Activated T-cell treated with anti-CD3 and anti-CD28 coated beads for 24 hours (primary cell): ENCODE data around the gene ABCC10.
"Not testable (repeated sequence)": the region's sequence is repeated elsewhere in the genome, so short reads cannot be mapped to it uniquely, and the experiment has no call there.

ENCODE experiments used
- DNase-seq: peaks from one replicate; pipeline ENCODE4 v3.0.0-alpha.2; 2020; ENCODE audit warnings: low read depth

Gene ABCC10, protein sequence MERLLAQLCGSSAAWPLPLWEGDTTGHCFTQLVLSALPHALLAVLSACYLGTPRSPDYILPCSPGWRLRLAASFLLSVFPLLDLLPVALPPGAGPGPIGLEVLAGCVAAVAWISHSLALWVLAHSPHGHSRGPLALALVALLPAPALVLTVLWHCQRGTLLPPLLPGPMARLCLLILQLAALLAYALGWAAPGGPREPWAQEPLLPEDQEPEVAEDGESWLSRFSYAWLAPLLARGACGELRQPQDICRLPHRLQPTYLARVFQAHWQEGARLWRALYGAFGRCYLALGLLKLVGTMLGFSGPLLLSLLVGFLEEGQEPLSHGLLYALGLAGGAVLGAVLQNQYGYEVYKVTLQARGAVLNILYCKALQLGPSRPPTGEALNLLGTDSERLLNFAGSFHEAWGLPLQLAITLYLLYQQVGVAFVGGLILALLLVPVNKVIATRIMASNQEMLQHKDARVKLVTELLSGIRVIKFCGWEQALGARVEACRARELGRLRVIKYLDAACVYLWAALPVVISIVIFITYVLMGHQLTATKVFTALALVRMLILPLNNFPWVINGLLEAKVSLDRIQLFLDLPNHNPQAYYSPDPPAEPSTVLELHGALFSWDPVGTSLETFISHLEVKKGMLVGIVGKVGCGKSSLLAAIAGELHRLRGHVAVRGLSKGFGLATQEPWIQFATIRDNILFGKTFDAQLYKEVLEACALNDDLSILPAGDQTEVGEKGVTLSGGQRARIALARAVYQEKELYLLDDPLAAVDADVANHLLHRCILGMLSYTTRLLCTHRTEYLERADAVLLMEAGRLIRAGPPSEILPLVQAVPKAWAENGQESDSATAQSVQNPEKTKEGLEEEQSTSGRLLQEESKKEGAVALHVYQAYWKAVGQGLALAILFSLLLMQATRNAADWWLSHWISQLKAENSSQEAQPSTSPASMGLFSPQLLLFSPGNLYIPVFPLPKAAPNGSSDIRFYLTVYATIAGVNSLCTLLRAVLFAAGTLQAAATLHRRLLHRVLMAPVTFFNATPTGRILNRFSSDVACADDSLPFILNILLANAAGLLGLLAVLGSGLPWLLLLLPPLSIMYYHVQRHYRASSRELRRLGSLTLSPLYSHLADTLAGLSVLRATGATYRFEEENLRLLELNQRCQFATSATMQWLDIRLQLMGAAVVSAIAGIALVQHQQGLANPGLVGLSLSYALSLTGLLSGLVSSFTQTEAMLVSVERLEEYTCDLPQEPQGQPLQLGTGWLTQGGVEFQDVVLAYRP (N-terminal part only)

DNA sequence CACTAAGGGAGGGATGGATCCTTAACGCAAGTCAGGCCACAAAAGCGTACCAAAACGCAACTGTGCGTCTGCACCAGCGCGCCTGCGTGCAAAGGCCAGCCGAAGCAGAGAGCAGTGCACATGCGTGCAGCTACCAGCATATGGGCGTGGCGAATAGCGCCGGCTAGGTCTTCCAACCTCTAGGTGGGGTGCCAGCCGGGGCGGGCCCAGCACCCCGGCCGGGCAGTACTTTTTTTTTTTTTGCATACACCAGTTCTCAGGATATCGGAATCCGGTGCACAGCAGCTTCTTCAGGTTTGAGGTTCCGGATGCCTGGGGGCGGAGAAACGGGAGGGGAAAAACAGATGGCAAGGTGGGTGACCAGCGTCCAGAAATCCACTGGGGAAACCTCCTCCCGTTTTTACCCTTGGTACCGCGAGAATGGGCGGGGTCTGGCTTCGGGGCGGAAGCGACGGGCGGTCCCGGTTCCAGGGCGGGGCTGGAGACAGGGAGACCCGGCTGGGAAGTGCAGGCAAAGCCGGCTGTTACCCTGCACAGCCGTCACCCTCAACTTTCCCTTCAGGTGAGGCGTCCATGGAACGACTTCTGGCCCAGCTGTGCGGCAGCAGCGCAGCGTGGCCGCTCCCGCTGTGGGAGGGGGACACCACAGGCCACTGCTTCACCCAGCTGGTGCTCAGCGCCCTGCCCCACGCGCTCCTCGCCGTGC lies at the start of gene ABCC10:
Gene ABCC10 (plus strand): TSS at position 136 of the 706 bp plus-strand sequence. CDS start 438 bp downstream, at position 574.
- peak; percentile 92 for DNase-seq

DNA sequence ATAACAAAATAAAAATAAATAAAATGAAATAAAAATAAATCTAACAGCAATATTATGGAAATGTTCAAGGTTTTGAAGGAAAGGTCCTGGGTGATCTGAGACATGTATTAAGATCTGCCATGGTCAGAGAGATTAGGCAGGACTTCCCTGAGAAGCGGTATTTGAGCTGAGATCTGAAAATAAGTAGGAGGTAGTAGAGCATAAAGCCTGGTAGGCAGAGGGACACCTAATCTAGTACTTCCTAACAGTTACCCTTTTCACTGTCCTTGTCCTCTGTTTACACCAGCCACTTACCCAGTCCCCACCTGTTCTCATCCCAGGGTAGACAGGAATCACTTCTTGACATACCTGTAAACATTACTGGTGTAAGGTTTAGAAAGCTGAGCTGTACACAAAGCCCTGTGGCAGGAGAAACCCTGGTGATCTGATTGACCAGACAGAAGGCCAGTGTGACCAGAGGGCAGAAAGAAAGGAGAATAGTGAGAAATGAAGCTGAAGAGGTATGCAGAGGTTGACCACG lies 49.6 kb upstream of the ABCC10 start:
- no peak for DNase-seq

DNA sequence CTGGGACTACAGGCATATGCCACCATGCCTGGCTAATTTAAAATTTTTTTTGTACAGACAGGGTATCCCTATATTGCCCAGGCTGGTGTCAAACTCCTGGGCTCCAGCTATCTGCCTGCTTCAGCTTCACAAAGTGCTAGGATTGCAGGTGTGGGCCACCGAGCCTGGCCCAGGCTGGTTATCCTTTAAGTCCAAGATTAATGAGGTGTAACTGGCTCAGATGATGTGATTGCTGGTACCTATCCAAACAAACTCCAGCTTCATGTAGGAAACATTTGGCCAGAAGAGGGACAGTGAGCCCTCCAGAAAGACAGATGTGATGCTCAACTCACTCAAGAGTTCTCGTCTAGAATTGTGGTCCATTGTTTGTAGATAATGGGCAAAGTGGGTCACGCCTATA lies 48.7 kb upstream of the ABCC10 start:
- DNase-seq: no peak

DNA sequence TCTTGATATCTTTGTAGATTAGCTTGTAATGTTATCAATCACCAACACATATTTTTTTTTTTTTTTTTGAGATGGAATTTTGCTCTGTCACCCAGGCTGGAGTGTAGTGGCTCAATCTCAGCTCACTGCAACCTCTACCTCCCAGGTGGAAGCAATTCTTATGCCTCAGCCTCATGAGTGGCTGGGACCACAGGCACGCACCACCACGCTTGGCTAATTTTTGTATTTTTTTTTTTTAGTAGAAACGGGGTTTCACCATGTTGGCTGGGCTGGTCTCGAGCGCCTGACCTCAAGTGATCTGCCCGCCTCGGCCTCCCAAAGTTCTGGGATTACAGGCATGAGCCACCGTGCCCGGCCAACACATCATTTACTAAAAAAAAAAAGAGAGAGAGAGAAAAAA lies 46.5 kb upstream of the ABCC10 start:
- DNase-seq: not testable (repeated sequence)

DNA sequence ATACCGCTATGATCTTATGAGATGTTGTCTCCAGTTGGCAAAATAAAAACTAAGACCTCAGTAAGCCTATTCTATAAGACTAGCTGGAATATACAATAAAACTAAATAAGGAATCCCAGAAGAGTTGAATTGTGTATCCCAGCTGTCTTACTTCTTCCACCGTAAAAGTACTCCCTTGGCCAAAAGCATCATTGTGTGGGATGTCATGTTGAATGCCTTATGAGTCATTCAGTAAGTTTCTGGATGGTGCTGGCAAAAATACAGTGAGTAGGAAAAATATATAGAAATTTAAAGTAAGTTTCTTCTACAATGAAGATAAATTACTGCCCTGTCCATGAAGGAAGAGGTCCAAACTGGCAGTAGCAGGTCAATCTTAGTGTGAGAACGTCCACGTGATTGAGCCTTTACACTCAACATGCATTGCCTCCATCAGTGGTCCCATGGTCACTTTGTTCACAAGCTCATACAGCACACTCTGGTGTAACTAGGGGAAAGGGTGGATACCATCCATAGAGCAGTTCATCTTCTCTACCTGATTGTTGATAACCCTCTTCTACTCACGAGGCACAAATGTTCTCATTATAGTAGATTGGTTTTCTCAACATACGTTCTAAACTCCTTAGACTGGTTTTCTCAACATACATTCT lies 44.2 kb upstream of the ABCC10 start:
- no peak for DNase-seq

DNA sequence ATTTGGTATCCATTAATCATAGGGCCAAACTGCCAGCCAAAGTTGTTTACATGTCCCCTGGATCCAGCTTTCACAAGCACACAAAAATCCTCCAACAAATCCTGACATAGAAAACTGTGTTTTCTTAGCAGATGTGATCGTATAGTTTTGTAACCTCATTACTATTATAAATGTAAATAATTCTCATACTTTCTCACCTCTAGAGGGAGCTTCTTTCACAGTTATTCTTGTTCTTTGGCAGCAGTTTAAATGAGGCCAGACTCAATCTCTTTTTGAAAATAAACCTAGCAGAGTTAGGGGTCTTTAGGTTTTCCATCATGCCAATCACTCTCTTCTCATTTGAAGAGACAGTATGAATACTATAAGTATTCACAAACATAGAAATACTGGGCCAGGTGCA lies 40.8 kb upstream of the ABCC10 start:
- no peak for DNase-seq

DNA sequence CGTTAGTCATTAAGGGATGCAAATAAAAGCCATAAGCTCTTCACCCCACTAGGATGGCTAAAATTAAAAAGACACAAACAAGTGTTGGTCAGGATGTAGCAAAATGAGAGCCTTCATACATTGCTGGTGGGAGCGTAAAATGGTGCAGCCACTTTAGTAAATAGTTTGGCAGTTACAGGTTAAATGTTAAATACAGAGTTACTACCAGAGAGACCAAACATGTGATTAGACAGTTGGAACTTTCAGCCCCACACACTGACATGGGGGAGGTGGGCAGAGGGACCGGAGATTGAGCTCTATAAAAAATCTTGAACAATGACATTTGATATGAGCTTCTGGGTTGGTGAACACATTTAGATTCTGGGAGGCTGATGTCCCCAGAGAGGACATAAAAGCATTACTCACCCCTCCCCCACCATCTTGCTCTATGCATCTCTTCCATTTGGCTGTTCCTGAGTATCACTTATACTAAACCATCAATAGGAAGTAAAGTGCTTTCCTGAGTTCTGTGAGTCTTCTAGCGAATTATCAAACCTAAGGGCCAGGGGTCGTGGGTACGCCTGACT lies 37.5 kb upstream of the ABCC10 start:
- no peak for DNase-seq

DNA sequence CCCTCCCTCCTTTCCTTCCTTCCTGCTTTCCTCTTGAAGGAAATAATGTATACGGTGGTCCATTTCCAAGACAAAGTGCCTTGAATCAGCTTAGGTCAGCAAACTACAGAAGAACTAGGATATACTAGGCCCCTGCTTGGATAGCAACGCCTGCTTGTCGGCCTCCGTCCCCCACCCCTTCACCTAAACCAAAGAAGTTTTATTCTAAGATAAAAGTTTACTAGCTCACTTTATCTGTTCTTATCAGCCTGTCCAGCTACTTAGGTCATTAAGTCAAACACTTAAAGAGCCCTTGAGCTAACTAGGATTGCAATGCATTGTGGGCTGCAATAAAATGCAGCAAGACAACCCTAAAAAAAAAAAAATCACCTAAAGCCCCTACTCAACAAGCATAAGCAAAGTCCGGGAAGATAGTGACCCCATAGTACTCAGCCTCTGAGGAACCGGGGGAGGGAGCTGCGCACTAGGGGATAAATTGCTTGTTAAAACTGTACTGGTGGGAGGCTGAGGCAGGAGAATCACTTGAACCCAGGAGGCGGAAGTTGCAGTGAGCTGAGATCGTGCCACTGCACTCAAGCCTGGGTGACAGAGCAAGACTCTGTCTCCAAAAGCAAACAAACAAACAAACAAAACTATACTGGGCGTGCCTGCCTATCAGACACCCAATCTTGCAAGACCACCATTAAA lies 36.4 kb upstream of the ABCC10 start:
- DNase-seq: not testable (repeated sequence)

DNA sequence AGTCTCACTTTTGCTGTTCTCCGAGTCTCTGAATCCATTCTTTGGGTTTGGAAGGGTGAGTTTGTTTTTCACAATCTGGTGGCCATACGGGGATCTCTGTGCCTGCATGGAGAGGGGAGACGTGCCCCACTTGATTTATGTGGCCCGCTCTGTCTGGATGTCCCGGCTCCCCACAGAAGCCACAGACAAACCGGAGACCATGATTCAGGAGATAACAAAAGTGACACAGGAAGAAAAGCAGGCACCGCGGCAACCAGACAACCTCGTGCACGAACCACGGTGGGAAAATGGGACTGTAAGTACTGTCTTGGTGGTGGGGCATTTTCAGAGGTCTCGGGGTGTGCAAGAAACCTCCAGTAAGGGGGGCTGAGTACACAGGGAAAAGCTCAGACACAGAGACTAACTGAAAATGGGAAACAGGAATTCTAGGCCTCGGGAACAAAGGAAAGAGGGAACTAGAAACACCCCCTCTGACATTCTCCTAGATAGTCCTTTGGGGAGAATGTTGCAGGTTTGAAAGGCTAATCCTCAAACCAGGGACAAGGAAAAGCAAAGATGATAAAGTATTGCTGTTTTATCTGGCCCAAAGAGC lies 35.8 kb upstream of the ABCC10 start:
- DNase-seq: no peak

DNA sequence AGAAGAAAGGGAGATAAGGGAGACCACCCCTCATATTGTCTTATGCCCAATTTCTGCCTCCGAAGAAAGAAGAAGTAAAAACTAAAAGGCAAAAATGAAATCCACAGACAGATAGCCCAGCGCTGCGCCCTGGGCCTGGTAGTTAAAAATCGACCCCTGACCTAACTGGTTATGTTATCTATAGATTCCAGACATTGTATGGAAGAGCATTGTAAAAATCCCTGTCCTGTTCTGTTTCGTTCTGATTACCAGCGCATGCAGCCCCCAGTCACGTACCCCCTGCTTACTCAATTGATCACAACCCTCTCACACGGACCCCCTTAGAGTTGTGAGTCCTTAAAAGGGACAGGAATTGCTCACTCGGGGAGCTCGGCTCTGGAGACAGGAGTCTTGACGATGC lies 34.2 kb upstream of the ABCC10 start:
- DNase-seq: not testable (repeated sequence)

DNA sequence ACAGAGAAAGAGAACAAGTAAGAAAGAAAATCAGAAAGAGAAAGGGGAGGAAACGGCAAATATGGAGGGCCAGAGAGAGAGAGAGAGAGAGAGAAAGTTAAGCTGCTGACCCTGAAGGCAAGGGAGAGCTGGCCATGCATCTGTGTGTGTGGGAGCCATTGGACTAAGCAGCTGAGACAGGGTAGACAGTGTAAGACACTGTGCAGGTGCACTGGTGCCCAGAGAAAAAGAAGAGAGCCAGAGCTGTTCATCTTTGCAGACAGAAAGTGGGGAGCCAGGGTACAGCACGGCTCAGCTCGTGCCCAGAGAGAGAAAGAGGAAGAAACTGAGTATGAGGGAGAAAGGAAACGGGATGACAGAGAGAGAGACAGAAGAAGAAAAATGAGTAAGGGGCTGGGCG lies 33.7 kb upstream of the ABCC10 start:
- DNase-seq: no peak

DNA sequence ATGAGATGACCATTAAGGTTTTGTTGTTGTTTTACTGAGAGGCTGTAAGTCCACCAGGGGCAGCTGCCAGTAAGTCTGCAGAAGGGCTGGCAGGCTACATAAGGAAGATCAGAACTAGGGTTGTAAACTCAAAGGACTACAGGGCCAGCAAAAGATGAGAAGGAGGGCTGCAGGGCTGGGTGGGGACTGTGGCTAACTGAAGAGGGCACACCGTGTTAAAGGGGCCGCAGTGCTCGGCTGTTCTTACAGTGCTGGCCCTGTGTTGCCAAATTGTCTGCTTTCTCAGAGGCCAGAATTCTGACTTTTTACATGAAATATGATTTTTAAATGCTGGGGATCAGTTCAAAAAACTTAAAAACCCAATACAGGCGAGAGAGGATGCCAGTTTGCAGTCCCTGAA lies 32.4 kb upstream of the ABCC10 start:
- no peak for DNase-seq

DNA sequence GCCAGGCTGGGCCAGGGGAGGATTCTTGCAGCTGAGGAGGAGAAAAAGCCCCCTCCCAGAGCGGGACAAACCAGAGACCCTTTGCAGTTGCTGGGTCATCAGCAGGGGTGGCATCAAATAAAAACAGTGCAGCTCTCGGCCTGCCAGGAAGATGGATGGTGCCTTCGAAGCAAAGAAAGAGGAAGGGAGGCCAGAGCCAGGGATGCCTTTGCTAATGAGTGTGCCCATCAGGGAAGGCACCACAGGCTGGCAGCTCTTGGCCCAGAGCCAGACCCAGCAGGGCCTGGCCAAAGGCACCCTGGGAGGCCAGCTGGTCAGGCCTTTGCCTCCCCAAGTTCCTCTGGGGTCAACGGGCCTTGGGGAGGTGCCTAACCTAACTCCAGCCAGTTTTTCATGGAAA lies 31.6 kb upstream of the ABCC10 start:
- DNase-seq: no peak

DNA sequence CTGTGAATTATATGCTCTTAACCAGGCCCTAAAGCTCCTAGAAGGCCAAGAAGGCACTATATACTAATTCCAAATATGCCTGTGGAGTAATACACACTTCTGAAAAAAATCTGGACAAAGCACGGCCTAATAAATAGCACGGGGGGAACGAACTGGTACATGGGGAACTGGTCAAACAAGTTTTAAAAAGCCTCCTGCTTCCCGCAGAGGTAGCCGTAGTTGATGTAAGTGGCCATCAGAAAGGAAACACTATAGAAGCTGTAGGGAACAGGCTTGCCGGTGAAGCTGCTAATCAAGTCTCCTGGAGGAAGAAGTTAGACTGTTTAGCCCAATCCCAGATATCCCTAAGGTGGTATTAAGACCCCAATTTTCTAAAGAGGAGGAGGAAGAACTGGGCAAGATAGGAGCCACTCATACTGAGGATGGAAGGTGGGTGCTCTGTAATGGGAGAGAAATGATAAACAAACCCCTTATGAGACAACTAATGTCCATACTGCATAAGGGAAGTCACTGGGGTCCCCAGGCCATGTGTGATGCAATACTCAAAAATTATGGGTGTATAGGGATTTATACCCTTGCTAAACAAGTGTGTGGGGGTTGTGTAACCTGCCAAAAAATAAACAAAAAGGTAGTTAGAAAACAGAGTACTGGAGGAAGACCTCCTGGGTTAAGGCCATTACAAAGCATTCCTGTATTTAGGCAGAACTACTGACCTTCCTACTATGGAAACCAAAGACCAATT lies 30.8 kb upstream of the ABCC10 start:
- DNase-seq: no peak

DNA sequence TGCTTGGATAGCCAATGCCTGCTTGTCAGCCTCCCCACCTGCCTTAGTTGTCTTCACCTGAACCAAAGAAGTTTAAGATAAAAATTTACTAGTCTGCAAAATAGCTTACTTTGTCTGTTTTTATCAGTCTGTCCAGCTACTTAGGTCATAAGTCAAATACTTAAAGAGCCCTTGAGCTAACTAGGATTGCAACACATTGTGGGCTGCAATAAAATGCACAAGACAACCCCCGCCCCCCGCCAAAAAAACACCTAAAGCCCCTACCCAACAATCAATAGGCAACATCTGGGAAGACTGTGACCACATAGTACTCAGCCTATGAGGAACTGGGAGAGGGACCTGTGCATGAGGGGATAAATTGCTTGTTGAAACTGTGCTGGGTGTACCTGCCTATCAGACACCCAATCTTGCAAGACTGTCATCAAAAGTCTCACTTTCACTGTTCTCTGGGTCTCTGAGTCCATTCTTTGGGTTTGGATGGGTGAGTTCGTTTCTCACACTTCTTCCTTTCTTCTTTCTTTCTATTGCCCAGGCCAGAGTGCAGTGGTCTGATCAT lies 27.3 kb upstream of the ABCC10 start:
- DNase-seq: no peak

DNA sequence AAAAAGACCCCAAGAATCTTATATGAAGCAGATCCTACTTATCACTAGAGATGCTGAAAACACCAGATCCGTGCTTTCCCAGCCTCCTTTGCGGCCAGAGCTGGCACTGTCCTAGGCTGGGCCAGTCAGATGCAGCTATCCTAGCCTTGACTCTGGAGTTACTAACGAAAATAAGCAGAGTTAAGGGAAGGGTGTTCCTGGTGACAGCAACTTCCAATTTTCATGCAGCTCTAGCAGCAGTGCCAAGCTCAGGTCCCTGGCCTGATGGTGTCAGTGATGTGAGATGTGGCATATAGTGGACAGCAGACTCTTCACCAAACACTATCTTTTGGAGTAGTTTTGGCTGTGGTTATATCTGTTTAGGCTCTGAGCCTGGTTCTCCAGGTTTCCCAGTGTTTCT lies 25.6 kb upstream of the ABCC10 start:
- DNase-seq: no peak

DNA sequence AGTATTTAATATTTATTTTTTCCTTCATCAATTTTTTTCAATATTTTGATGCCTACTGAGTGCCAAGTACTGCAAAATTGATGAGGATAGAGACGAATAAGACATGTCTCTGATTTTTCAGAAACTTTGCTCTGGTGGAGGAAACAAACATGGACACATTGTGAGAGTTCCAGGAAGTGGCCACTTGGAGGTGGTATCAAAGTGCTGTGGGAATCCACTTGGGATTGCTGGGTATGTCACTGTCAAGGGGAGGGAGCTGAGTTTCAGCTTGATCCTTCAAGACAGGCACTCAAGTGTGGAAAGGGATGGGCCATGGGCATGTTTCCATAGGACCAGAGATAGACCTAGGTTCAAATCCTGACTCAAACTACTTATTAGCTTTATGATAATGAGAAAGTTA lies 24.5 kb upstream of the ABCC10 start:
- DNase-seq: no peak

DNA sequence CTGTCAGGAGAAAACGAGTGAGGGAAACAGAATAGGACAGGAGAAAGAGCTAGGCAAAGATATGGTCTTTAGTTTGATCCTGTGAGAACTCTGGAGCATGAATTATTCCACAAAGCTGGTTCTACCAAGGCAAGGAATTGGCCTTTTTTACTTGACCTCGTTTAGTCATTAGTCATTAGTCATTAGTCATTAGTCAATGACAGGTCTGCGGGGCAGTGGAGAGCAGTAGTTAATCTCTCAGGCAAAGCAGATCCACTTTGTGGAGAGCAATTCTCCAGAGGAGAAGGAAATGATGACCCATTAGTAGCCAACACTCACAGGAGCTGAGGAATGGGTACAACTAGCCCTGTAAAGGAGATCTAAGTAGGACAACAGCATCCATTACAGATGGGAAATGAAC lies 22.0 kb upstream of the ABCC10 start:
- no peak for DNase-seq

DNA sequence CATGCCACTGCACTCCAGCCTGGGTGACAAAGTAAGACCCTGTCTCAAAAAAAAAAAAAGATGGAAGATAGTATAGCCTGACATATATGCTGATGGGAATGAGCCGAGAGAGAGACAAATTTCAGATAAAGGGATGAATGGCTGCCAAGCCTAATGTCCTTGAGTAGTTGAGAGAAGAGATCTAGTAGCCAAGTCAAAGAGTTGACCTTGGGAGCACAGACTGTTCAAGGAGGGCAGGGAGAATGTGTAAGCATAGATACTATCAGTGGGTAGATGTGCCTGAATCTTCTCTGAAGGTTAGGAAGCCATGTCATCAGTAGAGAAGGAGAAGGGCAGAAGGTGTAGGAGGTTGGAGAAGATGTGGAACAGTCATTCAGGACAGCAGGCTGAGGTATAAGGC lies 20.0 kb upstream of the ABCC10 start:
- DNase-seq: no peak
